T-helper 2 cell treated with Interferon-gamma antibody and Interleukin-4, amounts not matched to agents 5 μg/mL and 100 μg/mL, for 36 hours (primary cell): ENCODE data around the gene MUSK.
"Not testable (repeated sequence)": the region's sequence is repeated elsewhere in the genome, so short reads cannot be mapped to it uniquely, and the experiment has no call there.

Experiments
- DNase-seq: peaks from one replicate; pipeline ENCODE4 v3.0.0; 2021; ENCODE audit warnings: low spot score
- H3K27ac Mint-ChIP-seq: one replicate; pipeline ENCODE4 v1.8.0; 2021; ENCODE audit warnings: mild to moderate bottlenecking, mixed read lengths
- H3K27me3 Mint-ChIP-seq: one replicate; pipeline ENCODE4 v1.8.0; 2021; ENCODE audit warnings: low read depth, mixed read lengths
- H3K36me3 Mint-ChIP-seq: one replicate; pipeline ENCODE4 v1.8.0; 2021; ENCODE audit warnings: low read depth, mixed read lengths
- H3K4me1 Mint-ChIP-seq: one replicate; pipeline ENCODE4 v1.8.0; 2021; ENCODE audit warnings: low read depth, mixed read lengths
- H3K4me3 Mint-ChIP-seq: one replicate; pipeline ENCODE4 v1.8.0; 2022; ENCODE audit warnings: mild to moderate bottlenecking, moderate library complexity, mixed read lengths
- H3K9me3 Mint-ChIP-seq: one replicate; pipeline ENCODE4 v1.8.0; 2021; ENCODE audit warnings: mixed read lengths

Gene MUSK

GRCh38 chr9:110825129-110825528 lies 156.5 kb downstream of the MUSK start:
- H3K36me3 Mint-ChIP-seq, H3K27me3 Mint-ChIP-seq, H3K4me1 Mint-ChIP-seq, H3K9me3 Mint-ChIP-seq, H3K4me3 Mint-ChIP-seq, DNase-seq, H3K27ac Mint-ChIP-seq: not testable (repeated sequence)

GRCh38 chr9:110825950-110826349 lies 157.4 kb downstream of the MUSK start:
- no peaks in the 10 kb centered on the region for H3K4me1 Mint-ChIP-seq
- no peak overlapping the region for H3K4me3 Mint-ChIP-seq
- no peak for DNase-seq
- H3K27me3 Mint-ChIP-seq = no peaks in the 10 kb centered on the region
- no peak overlapping the region for H3K27ac Mint-ChIP-seq
- H3K9me3 Mint-ChIP-seq = no peaks in the 10 kb centered on the region
- H3K36me3 Mint-ChIP-seq = peaks cover 1% of the 10 kb centered on the region

- not testable (repeated sequence) for H3K4me3 Mint-ChIP-seq, H3K4me1 Mint-ChIP-seq, DNase-seq, H3K27me3 Mint-ChIP-seq, H3K27ac Mint-ChIP-seq, H3K9me3 Mint-ChIP-seq, H3K36me3 Mint-ChIP-seq
Measured at GRCh38 chr9:110826400-110826799, 157.8 kb downstream of the MUSK start.

- no peaks in the 10 kb centered on the region for H3K4me1 Mint-ChIP-seq
- H3K27ac Mint-ChIP-seq = no peak overlapping the region
- no peaks in the 10 kb centered on the region for H3K27me3 Mint-ChIP-seq
- DNase-seq = no peak
- no peaks in the 10 kb centered on the region for H3K9me3 Mint-ChIP-seq
- no peaks in the 10 kb centered on the region for H3K36me3 Mint-ChIP-seq
- no peak overlapping the region for H3K4me3 Mint-ChIP-seq
Measured at GRCh38 chr9:110828264-110828663, 159.7 kb downstream of the MUSK start.

GRCh38 chr9:110830495-110830894 lies 161.9 kb downstream of the MUSK start:
- no peaks in the 10 kb centered on the region for H3K4me1 Mint-ChIP-seq
- no peak overlapping the region for H3K27ac Mint-ChIP-seq
- no peak overlapping the region for H3K4me3 Mint-ChIP-seq
- no peak for DNase-seq
- no peaks in the 10 kb centered on the region for H3K27me3 Mint-ChIP-seq
- H3K9me3 Mint-ChIP-seq = no peaks in the 10 kb centered on the region
- H3K36me3 Mint-ChIP-seq = no peaks in the 10 kb centered on the region

- H3K4me1 Mint-ChIP-seq = no peaks in the 10 kb centered on the region
- H3K9me3 Mint-ChIP-seq = no peaks in the 10 kb centered on the region
- no peaks in the 10 kb centered on the region for H3K36me3 Mint-ChIP-seq
- H3K27ac Mint-ChIP-seq = no peak overlapping the region
- no peak for DNase-seq
- H3K4me3 Mint-ChIP-seq = no peak overlapping the region
- no peaks in the 10 kb centered on the region for H3K27me3 Mint-ChIP-seq
Measured at GRCh38 chr9:110832926-110833325, 164.3 kb downstream of the MUSK start.

- no peaks in the 10 kb centered on the region for H3K36me3 Mint-ChIP-seq
- no peak for DNase-seq
- H3K4me1 Mint-ChIP-seq = no peaks in the 10 kb centered on the region
- H3K9me3 Mint-ChIP-seq = no peaks in the 10 kb centered on the region
- no peak overlapping the region for H3K4me3 Mint-ChIP-seq
- H3K27ac Mint-ChIP-seq = no peak overlapping the region
- H3K27me3 Mint-ChIP-seq = no peaks in the 10 kb centered on the region
Measured at GRCh38 chr9:110835404-110835803, 166.8 kb downstream of the MUSK start.

GRCh38 chr9:110835859-110836271 lies 167.3 kb downstream of the MUSK start:
- DNase-seq = no peak
- no peaks in the 10 kb centered on the region for H3K9me3 Mint-ChIP-seq
- no peaks in the 10 kb centered on the region for H3K4me1 Mint-ChIP-seq
- H3K4me3 Mint-ChIP-seq = no peak overlapping the region
- H3K27ac Mint-ChIP-seq = no peak overlapping the region
- H3K27me3 Mint-ChIP-seq = no peaks in the 10 kb centered on the region
- H3K36me3 Mint-ChIP-seq = no peaks in the 10 kb centered on the region

GRCh38 chr9:110837401-110838005 lies 168.9 kb downstream of the MUSK start:
- Mint-ChIP-seq H3K27me3 (no peaks in the 10 kb centered on the region), H3K4me3 (no peak overlapping the region), H3K9me3 (no peaks in the 10 kb centered on the region), H3K36me3 (no peaks in the 10 kb centered on the region), H3K27ac (no peak overlapping the region), H3K4me1 (no peaks in the 10 kb centered on the region)
- no peak for DNase-seq

- no peaks in the 10 kb centered on the region for H3K36me3 Mint-ChIP-seq
- no peak for DNase-seq
- H3K4me1 Mint-ChIP-seq = no peaks in the 10 kb centered on the region
- H3K27me3 Mint-ChIP-seq = no peaks in the 10 kb centered on the region
- H3K9me3 Mint-ChIP-seq = no peaks in the 10 kb centered on the region
- H3K4me3 Mint-ChIP-seq = no peak overlapping the region
- H3K27ac Mint-ChIP-seq = no peak overlapping the region
Measured at GRCh38 chr9:110842169-110842568, 173.6 kb downstream of the MUSK start.

GRCh38 chr9:110842986-110843385 lies 174.4 kb downstream of the MUSK start:
- Mint-ChIP-seq H3K4me3 (no peak overlapping the region), H3K4me1 (no peaks in the 10 kb centered on the region), H3K9me3 (no peaks in the 10 kb centered on the region), H3K27ac (no peak overlapping the region), H3K36me3 (no peaks in the 10 kb centered on the region), H3K27me3 (no peaks in the 10 kb centered on the region)
- no peak for DNase-seq

- H3K27me3 Mint-ChIP-seq = no peaks in the 10 kb centered on the region
- DNase-seq = no peak
- no peak overlapping the region for H3K4me3 Mint-ChIP-seq
- no peaks in the 10 kb centered on the region for H3K36me3 Mint-ChIP-seq
- H3K9me3 Mint-ChIP-seq = no peaks in the 10 kb centered on the region
- no peak overlapping the region for H3K27ac Mint-ChIP-seq
- H3K4me1 Mint-ChIP-seq = no peaks in the 10 kb centered on the region
Measured at GRCh38 chr9:110844121-110844520, 175.5 kb downstream of the MUSK start.

- Mint-ChIP-seq H3K4me1 (no peaks in the 10 kb centered on the region), H3K27ac (no peak overlapping the region), H3K36me3 (no peaks in the 10 kb centered on the region), H3K27me3 (no peaks in the 10 kb centered on the region), H3K9me3 (no peaks in the 10 kb centered on the region), H3K4me3 (no peak overlapping the region)
- DNase-seq = no peak
Measured at GRCh38 chr9:110846215-110846614, 177.6 kb downstream of the MUSK start.

GRCh38 chr9:110847671-110848070 lies 179.1 kb downstream of the MUSK start:
- no peaks in the 10 kb centered on the region for H3K36me3 Mint-ChIP-seq
- no peaks in the 10 kb centered on the region for H3K27me3 Mint-ChIP-seq
- H3K4me3 Mint-ChIP-seq = no peak overlapping the region
- no peak overlapping the region for H3K27ac Mint-ChIP-seq
- no peak for DNase-seq
- no peaks in the 10 kb centered on the region for H3K4me1 Mint-ChIP-seq
- peaks cover 4% of the 10 kb centered on the region for H3K9me3 Mint-ChIP-seq

GRCh38 chr9:110850401-110851135 lies 182.0 kb downstream of the MUSK start:
- H3K9me3 Mint-ChIP-seq = peaks cover 16% of the 10 kb centered on the region
- H3K4me1 Mint-ChIP-seq = no peaks in the 10 kb centered on the region
- no peaks in the 10 kb centered on the region for H3K27me3 Mint-ChIP-seq
- no peak overlapping the region for H3K4me3 Mint-ChIP-seq
- DNase-seq = no peak
- no peak overlapping the region for H3K27ac Mint-ChIP-seq
- H3K36me3 Mint-ChIP-seq = no peaks in the 10 kb centered on the region
